GM13976 (cell line): ENCODE data around the gene RALGDS.

ENCODE experiments used
- DNase-seq: peaks from one replicate; pipeline ENCODE4 v3.0.0; 2012; ENCODE audit warnings: low spot score
- in situ Hi-C: fragments of 300-500 bp; cut with MboI; formaldehyde crosslinking; loops from one replicate; pipeline ENCODE4 v1.12.0; 2022; ENCODE audit warnings: low sequenced_read_pairs, mixed read lengths, inconsistent platforms; ENCODE audit not compliant: unreplicated experiment
- TF ChIP-seq, protein P1 (sequence below): IDR thresholded peaks from 2 replicates; pipeline ENCODE4 v1.5.1; 2012; ENCODE audit warnings: borderline replicate concordance, mild to moderate bottlenecking; ENCODE audit not compliant: insufficient read depth; ENCODE audit errors: extremely low read depth, missing control alignments, control extremely low read depth

Gene RALGDS

DNA sequence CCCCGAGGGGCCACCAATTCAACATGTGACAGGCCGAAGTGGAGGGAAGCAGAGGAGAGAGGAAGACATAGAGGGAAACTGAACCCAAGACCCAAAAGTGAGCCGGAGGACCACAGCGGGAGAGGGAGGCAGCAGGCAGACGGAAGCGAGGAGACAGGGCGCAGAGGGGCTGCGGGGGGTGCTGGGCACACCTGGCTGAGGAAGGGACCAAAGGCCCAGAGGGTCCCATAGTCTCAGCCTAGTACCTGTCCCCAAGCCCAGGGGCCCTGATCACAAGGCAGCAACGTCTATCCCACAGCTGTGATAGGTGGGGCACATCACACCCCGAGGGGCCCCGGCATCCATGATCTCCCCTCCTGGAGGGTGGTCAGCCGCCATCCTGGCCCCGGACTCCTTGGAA, 7.1 kb upstream of the RALGDS start:
- TF ChIP-seq, protein P1, sequence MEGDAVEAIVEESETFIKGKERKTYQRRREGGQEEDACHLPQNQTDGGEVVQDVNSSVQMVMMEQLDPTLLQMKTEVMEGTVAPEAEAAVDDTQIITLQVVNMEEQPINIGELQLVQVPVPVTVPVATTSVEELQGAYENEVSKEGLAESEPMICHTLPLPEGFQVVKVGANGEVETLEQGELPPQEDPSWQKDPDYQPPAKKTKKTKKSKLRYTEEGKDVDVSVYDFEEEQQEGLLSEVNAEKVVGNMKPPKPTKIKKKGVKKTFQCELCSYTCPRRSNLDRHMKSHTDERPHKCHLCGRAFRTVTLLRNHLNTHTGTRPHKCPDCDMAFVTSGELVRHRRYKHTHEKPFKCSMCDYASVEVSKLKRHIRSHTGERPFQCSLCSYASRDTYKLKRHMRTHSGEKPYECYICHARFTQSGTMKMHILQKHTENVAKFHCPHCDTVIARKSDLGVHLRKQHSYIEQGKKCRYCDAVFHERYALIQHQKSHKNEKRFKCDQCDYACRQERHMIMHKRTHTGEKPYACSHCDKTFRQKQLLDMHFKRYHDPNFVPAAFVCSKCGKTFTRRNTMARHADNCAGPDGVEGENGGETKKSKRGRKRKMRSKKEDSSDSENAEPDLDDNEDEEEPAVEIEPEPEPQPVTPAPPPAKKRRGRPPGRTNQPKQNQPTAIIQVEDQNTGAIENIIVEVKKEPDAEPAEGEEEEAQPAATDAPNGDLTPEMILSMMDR = no peak
- DNase-seq = no peak
- in situ Hi-C loops = no loop called here

DNA sequence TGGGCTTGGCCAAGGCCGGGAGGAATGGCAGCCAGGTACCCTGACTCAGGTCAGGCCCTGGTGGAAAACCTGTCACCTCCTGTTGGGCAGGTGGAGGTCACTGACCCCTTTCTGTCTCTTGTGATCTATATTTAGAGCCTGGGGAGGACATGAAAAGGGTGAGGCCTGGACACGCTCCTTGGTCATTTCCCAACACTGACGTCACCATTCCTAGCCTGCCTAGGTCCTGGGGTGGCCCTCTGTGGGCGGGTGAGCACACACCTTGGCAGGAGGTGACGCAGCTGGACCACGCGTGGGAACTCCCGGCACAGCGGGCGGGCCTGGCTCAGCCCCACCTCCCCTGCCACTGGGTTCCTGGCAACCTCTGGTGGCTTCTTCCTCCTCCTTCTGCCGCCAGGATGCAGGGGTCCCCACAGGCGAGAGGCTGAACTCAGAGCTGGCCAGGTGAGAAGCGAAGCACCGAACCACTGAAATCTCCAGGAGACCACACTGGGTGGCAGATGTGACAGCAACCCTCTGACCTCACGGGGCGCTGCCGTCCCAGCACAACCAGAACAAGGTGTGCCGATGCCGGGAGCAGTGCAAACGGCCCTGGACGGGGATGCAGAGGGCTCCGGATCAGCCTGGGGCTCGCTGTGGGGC, 6.4 kb upstream of the RALGDS start:
- in situ Hi-C loops = no loop called here
- TF ChIP-seq, protein P1 = no peak
- DNase-seq = no peak

DNA sequence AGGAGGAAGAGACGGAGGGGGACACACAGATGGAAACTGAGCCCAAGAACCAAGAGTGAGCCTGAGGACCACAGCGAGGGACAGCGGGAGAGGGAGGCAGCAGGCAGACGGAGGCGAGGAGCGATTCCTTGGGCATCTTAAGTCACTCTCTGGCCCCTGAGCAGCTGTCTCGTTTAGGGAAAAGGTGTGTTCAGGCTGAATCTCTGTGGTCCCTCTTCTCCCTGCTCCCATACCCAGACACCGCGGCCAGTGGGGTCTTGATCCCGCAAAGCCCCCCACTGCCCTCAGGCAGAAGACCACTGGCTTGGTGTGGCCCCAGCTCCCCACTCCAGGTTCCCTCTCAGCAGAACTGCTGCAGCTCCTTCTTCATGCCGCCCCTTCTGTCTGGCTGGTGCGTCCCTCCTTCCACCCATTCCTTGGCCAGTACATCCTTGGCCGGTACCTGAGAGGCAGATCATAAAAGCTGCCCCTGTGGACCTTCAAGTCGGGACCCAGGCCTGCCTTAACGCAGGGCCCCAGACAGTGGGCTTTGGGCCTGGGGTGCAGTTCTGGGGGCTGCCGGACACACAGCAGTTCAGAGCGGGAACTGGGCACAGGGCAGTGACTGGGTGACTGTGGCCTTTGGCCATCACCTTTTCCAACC, 5.8 kb upstream of the RALGDS start:
- TF ChIP-seq, protein P1 = no peak
- no peak for DNase-seq
- in situ Hi-C loops = no loop called here

DNA sequence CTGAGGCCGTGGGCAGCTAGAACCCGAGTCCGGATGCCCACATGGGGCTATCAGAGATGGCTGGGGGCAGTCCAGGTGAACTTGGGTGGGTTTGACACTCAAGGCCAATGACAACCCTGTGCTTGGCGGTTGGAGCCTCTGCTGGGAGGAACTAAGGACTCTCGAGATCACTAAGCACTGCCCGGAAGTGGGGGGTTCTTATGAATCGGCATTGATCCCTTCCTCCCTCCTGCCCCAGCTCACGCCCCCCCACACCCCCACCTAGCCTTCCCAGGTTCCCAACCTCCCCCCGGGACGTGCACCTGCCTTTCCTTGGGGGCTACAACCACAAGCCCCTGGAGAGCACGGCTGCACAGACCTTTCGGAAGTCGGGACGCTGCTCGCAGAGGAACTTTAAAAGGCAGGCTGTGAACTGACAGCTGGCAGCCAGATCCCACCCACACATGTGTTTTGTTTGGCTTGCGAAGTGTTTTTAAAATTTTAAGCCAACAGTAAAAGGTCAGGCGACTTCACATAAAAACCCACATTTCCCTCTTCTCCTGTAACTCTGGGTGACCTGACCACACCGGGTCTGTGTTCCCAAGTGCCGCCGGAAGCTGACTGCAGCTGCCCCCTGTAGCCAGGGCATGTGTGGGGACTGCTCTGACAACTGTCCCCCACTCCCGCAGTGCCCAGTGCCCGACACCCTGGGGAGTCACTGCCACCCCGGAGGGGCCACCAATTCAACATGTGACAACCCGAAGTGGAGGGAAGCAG, 5.1 kb upstream of the RALGDS start:
- TF ChIP-seq, protein P1 = no peak
- in situ Hi-C loops = no loop called here
- DNase-seq = peak; percentile 84

DNA sequence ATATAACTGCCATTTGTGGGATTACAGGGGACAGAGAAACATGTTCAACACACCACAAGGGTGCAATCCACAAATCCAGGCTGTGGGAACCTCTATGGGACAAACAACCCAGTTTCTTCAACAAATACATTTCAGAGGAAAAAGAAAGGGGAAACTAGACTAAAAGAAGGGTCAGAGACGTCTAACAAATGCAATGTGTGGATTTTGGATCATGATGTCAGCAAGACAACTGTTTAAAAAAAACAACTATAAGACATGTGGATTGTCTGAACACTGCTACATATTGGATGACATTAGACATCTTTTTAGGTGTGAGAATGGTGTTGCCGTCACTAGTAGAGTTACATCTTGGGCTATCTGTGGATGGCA, 3.9 kb upstream of the RALGDS start:
- TF ChIP-seq, protein P1 = no peak
- in situ Hi-C loops = no loop called here
- no peak for DNase-seq

DNA sequence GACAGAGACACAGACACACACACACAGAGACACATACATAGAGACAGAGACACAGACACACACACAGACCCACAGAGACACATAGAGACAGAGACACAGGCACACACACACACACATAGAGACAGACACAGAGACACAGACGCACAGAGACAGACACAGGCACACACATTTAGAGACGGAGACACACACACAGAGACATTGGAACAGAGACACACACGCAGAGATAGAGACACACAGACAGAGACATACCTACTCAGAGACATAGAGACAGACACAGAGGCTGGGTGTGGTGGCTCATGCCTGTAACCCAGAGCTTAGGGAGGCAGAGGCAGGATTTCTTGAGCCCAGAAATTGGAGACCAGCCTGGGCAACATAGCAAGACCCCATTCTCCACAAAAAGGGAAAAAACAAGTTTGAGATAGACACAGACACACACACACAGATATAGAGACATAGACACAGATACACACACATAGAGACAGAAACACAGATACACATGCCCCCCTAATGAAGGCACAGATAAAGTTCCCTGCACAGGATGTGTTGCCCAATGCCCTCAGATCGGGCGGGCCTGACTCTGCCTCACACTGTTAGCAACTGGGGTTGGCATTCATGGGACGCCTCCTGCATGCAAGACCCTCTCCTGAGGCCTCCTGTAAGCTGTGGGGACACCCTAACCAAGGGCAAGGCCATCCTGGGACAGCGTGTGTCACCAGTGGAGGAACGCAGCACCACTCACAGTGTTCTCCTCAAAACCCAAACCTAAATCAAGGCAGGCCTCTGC, 3.3 kb upstream of the RALGDS start:
- DNase-seq = no peak
- in situ Hi-C loops = no loop called here
- TF ChIP-seq, protein P1 = no peak
